MM.1S (cell line): ENCODE measurements around the gene CD101.

Source experiments
- DNase-seq: peaks from one replicate; pipeline ENCODE4 v3.0.0-alpha.2; 2015
- H2AFZ ChIP-seq: fragments of 300-600 bp; sonication (generic); 2 replicates; pipeline ENCODE4 v1.6.0; 2016; ENCODE audit warnings: antibody characterized with exemption, low read length
- H3F3A ChIP-seq: fragments of 300-600 bp; sonication (generic); 2 replicates; pipeline ENCODE4 v1.6.1; 2016; ENCODE audit warnings: mild to moderate bottlenecking, antibody characterized with exemption, low read length, moderate library complexity, mixed read lengths; ENCODE audit not compliant: insufficient read depth
- H3K27ac ChIP-seq: fragments of 300-600 bp; sonication (generic); 2 replicates; pipeline ENCODE4 v1.5.1; 2016; ENCODE audit warnings: mild to moderate bottlenecking, low read length
- H3K27me3 ChIP-seq: fragments of 300-600 bp; sonication (generic); replicated peaks from 2 replicates; pipeline ENCODE4 v1.6.0; 2016; ENCODE audit warnings: low read length; ENCODE audit not compliant: insufficient read depth
- H3K36me3 ChIP-seq: fragments of 300-600 bp; sonication (generic); replicated peaks from 2 replicates; pipeline ENCODE4 v1.6.1; 2016; ENCODE audit warnings: mild to moderate bottlenecking, low read length, mixed read lengths; ENCODE audit not compliant: insufficient read depth
- H3K4me1 ChIP-seq: fragments of 300-600 bp; sonication (generic); 2 replicates; pipeline ENCODE4 v1.6.1; 2016; ENCODE audit warnings: low read length, mixed read lengths
- H3K4me2 ChIP-seq: fragments of 300-600 bp; sonication (generic); 2 replicates; pipeline ENCODE4 v1.6.0; 2016; ENCODE audit warnings: low read depth, low read length
- H3K4me3 ChIP-seq: fragments of 300-600 bp; sonication (generic); 2 replicates; pipeline ENCODE4 v1.5.1; 2016; ENCODE audit warnings: low read length, mixed read lengths
- H3K79me2 ChIP-seq: fragments of 300-600 bp; sonication (generic); 2 replicates; pipeline ENCODE4 v1.6.1; 2016; ENCODE audit warnings: mixed run types, low read length, mixed read lengths
- H3K9ac ChIP-seq: fragments of 300-600 bp; sonication (generic); 2 replicates; pipeline ENCODE4 v1.6.1; 2016; ENCODE audit warnings: low read length, mixed read lengths
- H3K9me2 ChIP-seq: fragments of 300-600 bp; sonication (generic); replicated peaks from 2 replicates; pipeline ENCODE4 v1.6.1; 2016; ENCODE audit warnings: mild to moderate bottlenecking, low read length, mixed read lengths; ENCODE audit not compliant: insufficient read depth
- H3K9me3 ChIP-seq: fragments of 300-600 bp; sonication (generic); replicated peaks from 2 replicates; pipeline ENCODE4 v1.6.1; 2016; ENCODE audit warnings: mild to moderate bottlenecking, low read length, mixed read lengths; ENCODE audit not compliant: insufficient read depth
- H4K20me1 ChIP-seq: fragments of 300-600 bp; sonication (generic); 2 replicates; pipeline ENCODE4 v1.6.1; 2016; ENCODE audit warnings: mild to moderate bottlenecking, low read length, moderate library complexity, mixed read lengths; ENCODE audit not compliant: insufficient read depth
- CTCF ChIP-seq: fragments of 300-600 bp; sonication (generic); IDR thresholded peaks from 2 replicates; pipeline ENCODE4 v1.5.1; 2016; ENCODE audit warnings: antibody characterized with exemption, low read length, mixed read lengths
- EZH2 ChIP-seq: fragments of 300-600 bp; sonication (generic); optimal IDR thresholded peaks from 2 replicates; pipeline ENCODE3; 2017; ENCODE audit warnings: low read depth, mild to moderate bottlenecking, antibody characterized with exemption, low read length, mixed read lengths
- EZH2phosphoT487 ChIP-seq: fragments of 300-600 bp; sonication (generic); IDR thresholded peaks from 2 replicates; pipeline ENCODE4 v1.6.1; 2018; ENCODE audit warnings: antibody characterized with exemption, low read length

Gene CD101

GRCh38 chr1:117029685-117030084, 28.1 kb downstream of the CD101 start:
- Histone ChIP-seq H3K4me3 (no peak overlapping the region), H3K9me3 (no peaks in the 10 kb centered on the region), H3K9me2 (no peaks in the 10 kb centered on the region), H3F3A (no peaks in the 10 kb centered on the region), H4K20me1 (no peaks in the 10 kb centered on the region), H3K36me3 (no peaks in the 10 kb centered on the region), H2AFZ (no peak overlapping the region), H3K4me2 (no peak overlapping the region), H3K9ac (no peak overlapping the region), H3K4me1 (no peaks in the 10 kb centered on the region), H3K27ac (no peak overlapping the region), H3K79me2 (no peaks in the 10 kb centered on the region), H3K27me3 (no peaks in the 10 kb centered on the region)
- TF ChIP-seq EZH2 (no peak), EZH2phosphoT487 (no peak), CTCF (no peak)
- DNase-seq = no peak

- Histone ChIP-seq H4K20me1 (no peaks in the 10 kb centered on the region), H3K27me3 (no peaks in the 10 kb centered on the region), H3K79me2 (no peaks in the 10 kb centered on the region), H3K9ac (no peak overlapping the region), H3K4me2 (no peak overlapping the region), H3K4me1 (no peaks in the 10 kb centered on the region), H3K4me3 (no peak overlapping the region), H3K9me2 (no peaks in the 10 kb centered on the region), H2AFZ (no peak overlapping the region), H3K36me3 (no peaks in the 10 kb centered on the region), H3F3A (no peaks in the 10 kb centered on the region), H3K9me3 (no peaks in the 10 kb centered on the region), H3K27ac (no peak overlapping the region)
- TF ChIP-seq EZH2 (no peak), EZH2phosphoT487 (no peak), CTCF (no peak)
- no peak for DNase-seq
These were observed 28.8 kb downstream of the CD101 start for GRCh38 chr1:117030271-117030877.

GRCh38 chr1:117032266-117032665, 30.7 kb downstream of the CD101 start:
- Histone ChIP-seq H2AFZ (no peak overlapping the region), H3K36me3 (no peaks in the 10 kb centered on the region), H3K27ac (no peak overlapping the region), H3K9me3 (no peaks in the 10 kb centered on the region), H3K27me3 (no peaks in the 10 kb centered on the region), H3K9me2 (no peaks in the 10 kb centered on the region), H3K79me2 (no peaks in the 10 kb centered on the region), H3K9ac (no peak overlapping the region), H3K4me2 (no peak overlapping the region), H3K4me3 (no peak overlapping the region), H3K4me1 (no peaks in the 10 kb centered on the region), H3F3A (no peaks in the 10 kb centered on the region), H4K20me1 (no peaks in the 10 kb centered on the region)
- no peak for TF ChIP-seq EZH2
- DNase-seq = no peak

GRCh38 chr1:117032681-117033539, 31.4 kb downstream of the CD101 start:
- H3K27me3 ChIP-seq = no peaks in the 10 kb centered on the region
- DNase-seq = no peak
- no peak overlapping the region for H2AFZ ChIP-seq
- no peak overlapping the region for H3K4me3 ChIP-seq
- no peak overlapping the region for H3K27ac ChIP-seq
- no peak for TF ChIP-seq EZH2phosphoT487
- TF ChIP-seq CTCF = no peak
- no peak for TF ChIP-seq EZH2
- H3K36me3 ChIP-seq = no peaks in the 10 kb centered on the region
- H4K20me1 ChIP-seq = no peaks in the 10 kb centered on the region
- H3K4me2 ChIP-seq = no peak overlapping the region
- no peaks in the 10 kb centered on the region for H3K4me1 ChIP-seq
- no peaks in the 10 kb centered on the region for H3F3A ChIP-seq
- no peaks in the 10 kb centered on the region for H3K9me2 ChIP-seq
- H3K9ac ChIP-seq = no peak overlapping the region
- H3K79me2 ChIP-seq = no peaks in the 10 kb centered on the region
- H3K9me3 ChIP-seq = no peaks in the 10 kb centered on the region
